ENCODE measurements around the gene MPHOSPH9. TPM values are rescaled to one million over a fixed set of nuclear protein-coding genes. Genes with fewer than 3 reads are reported as not detected.
A peak's percentile ranks its signal among the peaks of the same experiment; 100 is the strongest.

The MPHOSPH9 gene
- total RNA-seq, 4 donors from 2014 or later, result 21.6 to 53.6 (median 39.1) TPM

GRCh38 chr12:123187637-123188036 is 45.3 kb downstream of the MPHOSPH9 start:
- H3K36me3 ChIP-seq, result peaks cover 0 to 7% of the 10 kb centered on the region in 2 donors

GRCh38 chr12:123180171-123180570 is 52.8 kb downstream of the MPHOSPH9 start:
- Histone ChIP-seq H3K4me3 (replicated peaks in 1 of 3) (no peak overlapping the region), H3K27me3 (no peaks in the 10 kb centered on the region), H3K4me1 (peaks cover 6 to 7% of the 10 kb centered on the region in 2 donors), H3K27ac (peak overlapping the region in 1 of 3 donors; percentile 5), H3K9me3 (no peaks in the 10 kb centered on the region), H3K36me3 (no peaks in the 10 kb centered on the region)
- intact Hi-C loops (cut with DNase I), result no loop called here
- no peak for DNase-seq
- 62 to 66% methylated on average over 4 of the region's 4 CpGs for WGBS, 2 donors
- TF ChIP-seq CTCF (IDR thresholded peaks at IDR 0.05), result no peak

More at GRCh38 chr12:123187637-123188036, 45.3 kb downstream of the MPHOSPH9 start:
- intact Hi-C loops (cut with DNase I), result no loop called here
- WGBS, 2 donors, result 96 to 97% methylated on average over 6 of the region's 6 CpGs
- H3K9me3 ChIP-seq, result no peaks in the 10 kb centered on the region
- no peak overlapping the region for H3K4me3 ChIP-seq (replicated peaks in 1 of 3)
- H3K27ac ChIP-seq, result no peak overlapping the region
- no peak for TF ChIP-seq CTCF (IDR thresholded peaks at IDR 0.05)
- TF ChIP-seq POLR2A (IDR thresholded peaks at IDR 0.05), result no peak
- H3K27me3 ChIP-seq, result no peaks in the 10 kb centered on the region
- DNase-seq, result no peak
- H3K4me1 ChIP-seq, result no peaks in the 10 kb centered on the region

GRCh38 chr12:123171967-123172366 is 61.0 kb downstream of the MPHOSPH9 start:
- H3K27me3 ChIP-seq, result no peaks in the 10 kb centered on the region
- no peaks in the 10 kb centered on the region for H3K4me1 ChIP-seq
- no peak for DNase-seq
- 69 to 72% methylated on average over 5 of the region's 5 CpGs for WGBS, 2 donors
- intact Hi-C loops (cut with DNase I), result no loop called here
- no peak for TF ChIP-seq CTCF (IDR thresholded peaks at IDR 0.05)
- TF ChIP-seq POLR2A (IDR thresholded peaks at IDR 0.05), result no peak
- H3K4me3 ChIP-seq (replicated peaks in 1 of 3), result no peak overlapping the region
- no peaks in the 10 kb centered on the region for H3K36me3 ChIP-seq
- H3K27ac ChIP-seq, result no peak overlapping the region
- H3K9me3 ChIP-seq, result no peaks in the 10 kb centered on the region

GRCh38 chr12:123167329-123167728 is 65.6 kb downstream of the MPHOSPH9 start:
- intact Hi-C loops (cut with DNase I), result no loop called here
- Histone ChIP-seq H3K36me3 (no peaks in the 10 kb centered on the region), H3K27me3 (no peaks in the 10 kb centered on the region), H3K9me3 (no peaks in the 10 kb centered on the region), H3K27ac (no peak overlapping the region), H3K4me3 (replicated peaks in 1 of 3) (no peak overlapping the region), H3K4me1 (peaks cover 11 to 13% of the 10 kb centered on the region in 2 donors)
- no peak for DNase-seq
- TF ChIP-seq POLR2A (IDR thresholded peaks at IDR 0.05), result no peak
- TF ChIP-seq CTCF (IDR thresholded peaks at IDR 0.05), result no peak
- WGBS, 2 donors, result 50% methylated on average over 2 of the region's 2 CpGs

- WGBS, 2 donors, result 93 to 97% methylated on average over 4 of the region's 4 CpGs
- no peak overlapping the region for H3K4me3 ChIP-seq (replicated peaks in 1 of 3)
- H3K4me1 ChIP-seq, result peaks cover 11 to 13% of the 10 kb centered on the region in 2 donors
- no peaks in the 10 kb centered on the region for H3K27me3 ChIP-seq
- H3K27ac ChIP-seq, result no peak overlapping the region
- DNase-seq, result no peak
- TF ChIP-seq POLR2A (IDR thresholded peaks at IDR 0.05) (no peak), CTCF (IDR thresholded peaks at IDR 0.05) (no peak)
- no peaks in the 10 kb centered on the region for H3K9me3 ChIP-seq
- intact Hi-C loops (cut with DNase I), result no loop called here
- H3K36me3 ChIP-seq, result no peaks in the 10 kb centered on the region
Observed at GRCh38 chr12:123165537-123165936, 67.4 kb downstream of the MPHOSPH9 start.

All from thyroid gland (tissue), 4 donors.